Measurements from ENCODE around the gene DCC.

DNA sequence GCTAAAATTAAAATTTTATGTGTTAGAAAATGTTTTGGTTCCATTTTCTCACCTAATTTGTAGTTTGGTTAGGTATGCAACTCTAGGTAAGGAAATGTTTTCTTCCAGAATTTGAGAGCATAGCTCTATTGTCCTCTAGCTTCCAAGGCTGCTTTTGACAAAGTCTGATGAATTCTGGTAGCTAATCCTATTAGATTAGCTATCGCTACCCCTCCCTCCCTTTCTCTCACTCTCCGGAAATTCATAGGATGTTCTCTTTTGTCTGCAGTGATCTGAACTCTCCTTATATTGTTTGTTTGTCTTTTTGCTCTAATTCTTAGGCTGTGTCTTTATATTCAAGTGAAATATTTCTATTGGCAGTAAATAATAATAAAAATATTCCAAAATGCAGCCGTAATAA lies 382.9 kb downstream of the DCC start:
- TF ChIP-seq, protein P1, sequence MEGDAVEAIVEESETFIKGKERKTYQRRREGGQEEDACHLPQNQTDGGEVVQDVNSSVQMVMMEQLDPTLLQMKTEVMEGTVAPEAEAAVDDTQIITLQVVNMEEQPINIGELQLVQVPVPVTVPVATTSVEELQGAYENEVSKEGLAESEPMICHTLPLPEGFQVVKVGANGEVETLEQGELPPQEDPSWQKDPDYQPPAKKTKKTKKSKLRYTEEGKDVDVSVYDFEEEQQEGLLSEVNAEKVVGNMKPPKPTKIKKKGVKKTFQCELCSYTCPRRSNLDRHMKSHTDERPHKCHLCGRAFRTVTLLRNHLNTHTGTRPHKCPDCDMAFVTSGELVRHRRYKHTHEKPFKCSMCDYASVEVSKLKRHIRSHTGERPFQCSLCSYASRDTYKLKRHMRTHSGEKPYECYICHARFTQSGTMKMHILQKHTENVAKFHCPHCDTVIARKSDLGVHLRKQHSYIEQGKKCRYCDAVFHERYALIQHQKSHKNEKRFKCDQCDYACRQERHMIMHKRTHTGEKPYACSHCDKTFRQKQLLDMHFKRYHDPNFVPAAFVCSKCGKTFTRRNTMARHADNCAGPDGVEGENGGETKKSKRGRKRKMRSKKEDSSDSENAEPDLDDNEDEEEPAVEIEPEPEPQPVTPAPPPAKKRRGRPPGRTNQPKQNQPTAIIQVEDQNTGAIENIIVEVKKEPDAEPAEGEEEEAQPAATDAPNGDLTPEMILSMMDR (conservative IDR thresholded peaks at IDR 0.05), result no peak
- TF ChIP-seq EZH2 (IDR thresholded peaks at IDR 0.05; ENCODE audit: low read depth), result no peak

Measured in PC-9 (cell line).